D341Med (cell line): Measurements from ENCODE around the gene POLN.
A peak's percentile ranks its signal among the peaks of the same experiment; 100 is the strongest.

ENCODE experiments used
- DNase-seq: peaks from one replicate; pipeline ENCODE4 v3.0.0; 2012; ENCODE audit warnings: low spot score

POLN gene

GRCh38 chr4:2082627-2083026, 159.3 kb downstream of the POLN start:
- DNase-seq, result no peak

GRCh38 chr4:2082118-2082517, 159.8 kb downstream of the POLN start:
- DNase-seq, result peak; percentile 19

- no peak for DNase-seq
Observed at GRCh38 chr4:2081540-2081939, 160.4 kb downstream of the POLN start.

- no peak for DNase-seq
Observed at GRCh38 chr4:2080429-2081300, 161.3 kb downstream of the POLN start.

- peak; percentile 15 for DNase-seq
Observed at GRCh38 chr4:2079926-2080325, 162.0 kb downstream of the POLN start.

- no peak for DNase-seq
Observed at GRCh38 chr4:2079006-2079405, 162.9 kb downstream of the POLN start.

GRCh38 chr4:2078584-2078983, 163.3 kb downstream of the POLN start:
- peak; percentile 14 for DNase-seq

GRCh38 chr4:2077537-2078460, 164.1 kb downstream of the POLN start:
- peak; percentile 24 for DNase-seq

GRCh38 chr4:2076908-2077536, 164.9 kb downstream of the POLN start:
- peak; percentile 28 for DNase-seq

- peak; percentile 29 for DNase-seq
Observed at GRCh38 chr4:2075987-2076907, 165.7 kb downstream of the POLN start.

GRCh38 chr4:2075171-2075986, 166.5 kb downstream of the POLN start:
- DNase-seq, result peak; percentile 27

GRCh38 chr4:2074588-2074987, 167.3 kb downstream of the POLN start:
- DNase-seq, result peak; percentile 28

- peak; percentile 35 for DNase-seq
Observed at GRCh38 chr4:2073808-2074481, 168.0 kb downstream of the POLN start.

- peak; percentile 38 for DNase-seq
Observed at GRCh38 chr4:2072971-2073807, 168.7 kb downstream of the POLN start.

- peak; percentile 45 for DNase-seq
Observed at GRCh38 chr4:2071912-2072867, 169.7 kb downstream of the POLN start.

GRCh38 chr4:2071252-2071911, 170.5 kb downstream of the POLN start:
- peak; percentile 46 for DNase-seq
